ENCODE measurements around the gene TENT5C.

Gene TENT5C

DNA sequence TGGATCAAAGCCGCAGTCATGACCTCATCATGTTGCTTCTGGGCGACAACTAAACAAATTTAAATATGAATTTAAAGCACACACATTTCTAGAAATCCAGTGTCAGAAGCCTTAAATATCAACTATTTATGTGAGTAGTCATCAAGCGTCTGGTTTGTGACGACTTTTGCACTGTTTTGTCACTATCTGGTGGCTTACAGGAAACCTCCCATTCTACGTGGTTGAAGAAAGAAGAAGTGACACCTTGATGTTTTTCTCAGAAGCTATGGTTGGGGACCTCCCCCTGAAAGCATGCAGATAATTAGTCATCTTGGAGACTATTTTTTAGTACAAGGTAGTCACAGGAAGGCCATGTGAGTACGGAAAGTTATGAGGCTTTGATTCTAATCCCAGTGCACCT is 58.5 kb downstream of the TENT5C start:
- Histone ChIP-seq H3K27ac (replicated peaks) (no peak overlapping the region), H3K27me3 (ENCODE audit: insufficient read depth, poor library complexity, severe bottlenecking) (no peaks in the 10 kb centered on the region), H3K4me3 (replicated peaks; ENCODE audit: insufficient read depth, low read length) (no peak overlapping the region)
- DNase-seq (ENCODE audit: low read depth in 1 of 2, low spot score in 1 of 2), result no peak
- TF ChIP-seq CTCF (IDR thresholded peaks at IDR 0.05; ENCODE audit: insufficient read depth, low read length) (no peak), SPI1 (IDR thresholded peaks at IDR 0.05; ENCODE audit: borderline replicate concordance, low read depth) (peak; percentile 49; the same call in 1 of the 2 replicates)

DNA sequence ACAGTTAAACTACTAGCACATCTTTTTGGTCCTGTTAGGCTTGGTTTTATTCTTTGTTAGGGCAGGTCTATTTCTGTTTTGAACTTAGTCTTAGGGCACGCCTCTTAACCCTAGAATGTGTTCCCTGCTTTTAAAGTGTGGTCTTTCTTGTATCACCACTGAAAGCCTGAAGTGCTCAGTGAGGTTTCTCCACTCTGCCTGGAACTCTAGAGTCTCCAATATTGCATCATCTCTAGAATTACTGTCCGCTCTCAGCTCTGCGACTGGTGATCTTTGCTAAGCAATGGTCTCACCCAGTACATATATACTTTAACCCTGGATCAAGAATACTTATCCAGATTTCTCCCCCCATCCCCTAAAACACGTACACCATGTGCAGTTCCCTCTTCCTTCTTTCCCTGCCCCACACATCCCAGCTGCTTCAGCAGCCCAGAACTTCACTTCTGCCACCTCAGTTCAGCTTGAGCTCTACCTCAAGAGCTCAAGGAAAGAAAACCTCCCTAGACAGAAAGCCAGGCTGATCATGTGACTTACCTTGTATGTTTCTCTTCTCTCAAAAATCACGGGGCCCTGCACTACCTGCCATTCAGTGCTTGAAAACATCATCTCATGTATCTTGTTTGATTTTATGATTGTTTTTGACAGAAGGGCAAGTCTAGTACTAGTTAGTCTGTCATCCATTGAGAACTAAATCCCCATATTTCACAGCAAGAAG is 59.9 kb downstream of the TENT5C start:
- H3K27me3 ChIP-seq (ENCODE audit: insufficient read depth, poor library complexity, severe bottlenecking), result no peaks in the 10 kb centered on the region
- TF ChIP-seq GABPA (IDR thresholded peaks at IDR 0.05; ENCODE audit: low read depth) (no peak), CTCF (IDR thresholded peaks at IDR 0.05; ENCODE audit: insufficient read depth, low read length) (no peak), REST (IDR thresholded peaks at IDR 0.05; ENCODE audit: insufficient replicate concordance, low read depth) (no peak), POLR2AphosphoS5 (IDR thresholded peaks at IDR 0.05; ENCODE audit: low read depth) (no peak), SPI1 (IDR thresholded peaks at IDR 0.05; ENCODE audit: borderline replicate concordance, low read depth) (no peak)
- H3K27ac ChIP-seq (replicated peaks), result no peak overlapping the region
- no peak overlapping the region for H3K4me3 ChIP-seq (replicated peaks; ENCODE audit: insufficient read depth, low read length)
- no peak for DNase-seq (ENCODE audit: low read depth in 1 of 2, low spot score in 1 of 2)

- Histone ChIP-seq H3K4me3 (replicated peaks; ENCODE audit: insufficient read depth, low read length) (no peak overlapping the region), H3K27ac (replicated peaks) (no peak overlapping the region), H3K27me3 (ENCODE audit: insufficient read depth, poor library complexity, severe bottlenecking) (no peaks in the 10 kb centered on the region)
- TF ChIP-seq GABPA (IDR thresholded peaks at IDR 0.05; ENCODE audit: low read depth), result no peak
- no peak for TF ChIP-seq CTCF (IDR thresholded peaks at IDR 0.05; ENCODE audit: insufficient read depth, low read length)
- no peak for TF ChIP-seq REST (IDR thresholded peaks at IDR 0.05; ENCODE audit: insufficient replicate concordance, low read depth)
- no peak for TF ChIP-seq POLR2AphosphoS5 (IDR thresholded peaks at IDR 0.05; ENCODE audit: low read depth)
- no peak for TF ChIP-seq SPI1 (IDR thresholded peaks at IDR 0.05; ENCODE audit: borderline replicate concordance, low read depth)
- DNase-seq (ENCODE audit: low read depth in 1 of 2, low spot score in 1 of 2), result no peak
Observed at GRCh38 chr1:117669572-117669971, 63.7 kb downstream of the TENT5C start.
